Activated CD4-positive, alpha-beta T cell treated with anti-CD3 and anti-CD28 coated beads, Interleukin-2, amount 50 U/mL, for 16 hours (primary cell): ENCODE data around the gene PRND.
"Not testable (repeated sequence)": the region's sequence is repeated elsewhere in the genome, so short reads cannot be mapped to it uniquely, and the experiment has no call there.

Experiments
- DNase-seq: peaks from one replicate; pipeline ENCODE4 v3.0.0-alpha.2; 2020

The PRND gene

GRCh38 chr20:4721719-4722118 lies at the start of gene PRND:
Gene PRND (plus strand): TSS chr20:4721909. CDS start chr20:4724552, 2,643 bp downstream.
- DNase-seq: no peak

GRCh38 chr20:4672948-4673347 lies 48.8 kb upstream of the PRND start:
- DNase-seq: no peak

DNA sequence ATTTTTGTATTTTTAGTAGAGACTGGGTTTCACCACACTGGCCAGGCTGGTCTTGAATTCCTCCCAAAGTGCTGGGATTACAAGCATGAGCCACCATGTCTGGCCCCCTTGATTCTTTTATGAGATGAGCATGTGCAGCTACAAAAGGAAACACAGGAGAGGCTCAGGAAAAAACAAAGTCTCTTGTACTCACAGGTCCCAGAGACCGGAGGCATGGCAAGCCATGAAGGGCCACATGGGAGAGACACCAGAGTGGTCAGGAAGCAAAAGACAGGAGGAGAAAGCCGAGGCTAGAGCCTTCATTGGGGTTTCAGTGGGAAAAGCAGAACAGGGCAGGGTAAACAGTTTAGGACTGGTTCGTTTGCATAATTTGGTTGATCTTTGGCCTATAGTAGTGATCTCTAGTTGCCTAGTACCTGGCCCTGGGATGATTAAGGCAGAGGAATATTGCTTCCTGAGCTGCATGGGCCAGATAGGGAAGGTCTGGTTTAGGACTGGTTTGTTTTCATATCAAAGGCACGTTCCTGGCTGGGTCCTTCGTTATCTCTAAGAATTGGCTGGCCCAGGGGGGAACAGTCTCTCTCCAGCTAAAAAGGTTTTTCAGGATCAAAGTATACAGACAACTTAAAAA lies 48.2 kb upstream of the PRND start:
- no peak for DNase-seq

GRCh38 chr20:4674672-4675071 lies 47.0 kb upstream of the PRND start:
- no peak for DNase-seq

DNA sequence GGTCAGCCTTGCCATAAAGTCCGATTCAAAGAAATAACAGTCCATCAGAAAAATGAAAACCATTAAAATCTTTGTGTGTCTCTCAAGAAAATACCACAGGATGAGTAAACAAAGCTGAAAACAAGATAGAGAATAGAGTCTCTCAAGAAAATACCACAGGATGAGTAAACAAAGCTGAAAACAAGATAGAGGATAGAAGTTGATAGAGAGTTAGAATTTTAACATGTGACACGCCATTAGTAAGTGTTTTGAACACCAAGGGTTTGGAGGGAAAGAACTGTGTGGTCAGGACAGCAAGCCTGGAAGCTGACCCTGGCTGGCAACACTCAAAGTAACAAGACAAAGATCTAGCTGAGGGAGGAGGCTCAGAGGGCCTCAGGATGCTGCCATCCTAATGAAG lies 43.9 kb upstream of the PRND start:
- no peak for DNase-seq

DNA sequence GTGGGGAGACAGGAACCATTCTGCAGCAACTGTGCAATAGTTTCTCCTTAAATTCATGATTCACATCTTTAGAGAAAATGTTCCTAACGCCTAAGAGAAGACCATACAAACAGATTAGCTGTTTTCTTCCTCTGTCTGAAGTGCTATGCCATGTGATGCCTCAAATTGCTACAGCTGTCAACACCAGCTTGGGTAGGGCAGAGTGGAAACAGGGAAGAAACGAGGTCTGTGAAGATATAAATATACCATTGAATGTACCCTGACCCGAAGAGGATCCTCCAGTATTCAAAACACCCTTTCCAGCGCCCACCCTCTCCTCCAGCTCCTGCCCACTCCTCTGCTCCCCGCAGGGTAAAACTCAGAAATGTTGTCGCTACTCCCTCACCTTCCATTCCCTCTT lies 40.3 kb upstream of the PRND start:
- DNase-seq: no peak

DNA sequence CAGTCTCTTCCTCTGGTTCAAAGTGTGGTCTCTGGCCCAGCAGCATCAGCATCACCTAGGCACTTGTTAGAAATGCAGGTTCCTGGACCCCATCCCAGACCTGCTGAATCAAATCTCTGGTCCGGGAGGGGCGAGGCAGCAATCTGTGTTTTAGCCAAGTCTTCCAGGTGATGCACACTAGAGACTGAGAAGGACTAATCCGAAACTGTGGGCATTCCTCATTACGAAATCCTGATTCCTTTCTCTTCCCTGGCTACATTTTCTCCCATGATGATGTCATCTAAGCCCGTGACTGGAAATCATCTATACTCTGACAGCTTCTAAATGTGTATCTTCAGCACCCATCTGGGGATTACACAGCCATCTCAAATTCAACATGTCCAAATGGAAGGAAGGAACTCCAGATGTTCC lies 39.7 kb upstream of the PRND start:
- no peak for DNase-seq

DNA sequence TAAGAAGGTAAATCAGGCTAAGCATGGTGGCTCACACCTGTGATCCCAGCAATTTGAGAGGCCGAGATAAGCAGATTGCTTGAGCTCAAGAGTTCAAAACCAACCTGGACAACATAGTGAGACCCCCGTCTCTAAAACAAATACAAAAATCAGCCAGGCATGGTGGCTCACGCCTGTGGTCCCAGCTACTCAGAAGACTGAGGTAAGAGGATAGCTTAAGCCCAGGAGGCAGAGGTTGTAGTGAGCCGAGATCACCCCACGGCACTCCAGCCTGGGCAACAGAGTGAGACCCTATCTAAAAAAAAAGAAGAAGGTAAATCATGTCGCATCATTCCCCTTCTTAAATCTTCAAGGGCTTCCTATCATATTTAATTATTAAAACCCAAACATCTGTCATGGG lies 39.0 kb upstream of the PRND start:
- DNase-seq: no peak

GRCh38 chr20:4683261-4683660 lies 38.4 kb upstream of the PRND start:
- no peak for DNase-seq

DNA sequence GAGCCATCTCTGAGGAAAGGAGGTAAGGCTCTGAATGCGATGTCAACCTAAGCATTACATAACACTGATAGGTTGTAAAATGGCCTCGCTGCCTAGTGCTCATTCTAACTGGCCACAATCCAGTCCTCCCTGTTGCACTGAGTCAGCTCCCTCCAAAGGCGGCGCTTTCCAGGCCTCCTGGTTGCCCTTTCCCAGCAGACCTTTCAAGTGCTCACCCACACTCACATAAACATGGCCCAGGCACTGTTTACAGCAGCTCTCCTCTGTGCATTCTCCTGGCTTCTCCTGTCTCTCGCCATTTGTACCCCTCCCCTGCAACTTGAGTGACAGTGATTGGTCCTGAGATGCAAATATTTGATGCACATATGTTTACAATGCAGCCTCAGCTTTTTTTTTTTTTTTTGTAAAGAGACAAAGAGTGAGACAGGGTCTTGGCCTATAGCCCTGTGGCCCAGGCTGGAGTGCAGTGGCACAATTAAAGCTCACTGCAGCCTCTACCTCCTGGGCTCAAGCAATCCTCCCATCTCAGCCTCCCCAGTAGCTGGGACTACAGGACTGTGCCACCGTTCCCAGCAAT lies 36.8 kb upstream of the PRND start:
- DNase-seq: no peak

DNA sequence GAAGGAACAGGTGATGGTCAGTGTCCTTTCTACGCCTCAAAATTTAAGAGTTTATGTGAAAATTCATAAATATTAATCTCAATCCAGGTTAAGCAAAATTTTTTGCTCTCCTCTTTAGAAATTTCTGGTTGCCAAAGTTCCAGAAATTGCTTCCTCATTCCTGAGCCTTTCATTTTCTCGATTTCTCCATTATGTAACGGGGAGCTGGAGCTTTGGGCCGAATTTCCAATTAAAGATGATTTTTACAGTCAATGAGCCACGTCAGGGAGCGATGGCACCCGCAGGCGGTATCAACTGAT lies 35.8 kb upstream of the PRND start:
- no peak for DNase-seq

DNA sequence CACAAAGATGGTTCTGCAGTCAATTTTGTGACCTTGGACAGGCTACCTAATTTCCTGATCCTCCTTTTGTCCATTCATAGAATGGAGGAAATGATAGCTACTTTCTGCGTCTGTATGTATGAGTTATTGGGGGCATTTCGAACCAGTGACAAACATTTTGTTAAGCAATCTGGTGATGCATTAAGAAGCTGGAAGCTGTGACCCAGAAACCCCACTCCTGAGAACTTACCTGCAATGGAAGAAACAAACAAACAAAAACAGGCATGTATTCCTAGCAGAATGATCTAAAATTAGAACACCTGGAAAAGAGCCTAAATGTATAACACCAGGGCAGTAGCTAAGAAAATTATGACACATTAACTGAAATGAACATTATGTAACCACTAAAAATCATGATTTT lies 33.4 kb upstream of the PRND start:
- no peak for DNase-seq

DNA sequence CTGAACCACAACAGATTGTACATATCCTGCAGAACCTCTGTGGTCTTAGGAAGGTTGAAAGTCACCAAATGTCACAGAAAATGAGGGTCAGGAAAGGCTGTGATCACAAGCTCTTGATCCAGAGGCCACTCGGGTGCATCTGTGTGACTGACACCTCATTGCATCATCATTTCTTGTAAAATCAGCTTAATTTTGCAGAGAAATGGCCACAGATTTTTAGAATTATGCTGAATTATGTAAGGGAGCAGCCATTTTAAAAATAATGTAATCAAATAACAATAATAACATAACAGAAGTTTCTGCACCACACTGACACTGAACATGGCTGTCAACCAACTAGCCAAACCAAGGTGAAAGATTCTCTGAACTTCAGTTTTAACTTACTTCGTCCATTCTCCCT lies 32.5 kb upstream of the PRND start:
- DNase-seq: no peak

- no peak for DNase-seq
These were observed 30.0 kb upstream of the PRND start for GRCh38 chr20:4691753-4692152.

GRCh38 chr20:4694076-4694475 lies 27.6 kb upstream of the PRND start:
- DNase-seq: no peak

DNA sequence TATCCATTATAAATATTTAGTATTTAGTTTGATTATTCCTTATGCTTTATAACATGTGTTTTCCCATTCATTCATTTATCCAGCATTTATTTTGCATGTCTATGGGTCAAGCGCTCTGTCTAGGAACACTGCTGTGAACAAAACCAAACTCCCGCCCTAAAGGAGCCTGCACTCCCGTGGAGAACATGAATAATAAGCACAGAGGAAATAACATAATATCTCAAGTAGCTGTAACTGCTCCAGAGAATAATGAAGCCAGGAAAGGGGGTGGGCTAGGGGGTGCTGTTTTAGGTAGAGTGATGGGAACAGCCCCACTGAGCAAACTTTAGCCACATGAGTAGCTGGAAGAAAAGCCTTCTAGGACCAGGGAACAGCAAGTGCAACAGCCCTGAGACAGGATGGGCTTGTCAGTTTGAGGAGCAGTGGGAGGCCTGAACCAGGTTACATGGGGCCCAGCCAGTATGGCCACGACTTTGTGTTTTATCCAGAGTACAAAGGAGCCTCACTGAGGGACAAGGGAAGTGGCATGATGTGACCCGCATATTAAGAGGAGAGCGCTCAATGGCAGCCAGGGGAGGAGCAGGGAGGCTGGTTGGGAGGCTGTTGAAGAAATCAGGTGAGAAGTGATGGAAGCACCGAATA lies 24.4 kb upstream of the PRND start:
- no peak for DNase-seq

DNA sequence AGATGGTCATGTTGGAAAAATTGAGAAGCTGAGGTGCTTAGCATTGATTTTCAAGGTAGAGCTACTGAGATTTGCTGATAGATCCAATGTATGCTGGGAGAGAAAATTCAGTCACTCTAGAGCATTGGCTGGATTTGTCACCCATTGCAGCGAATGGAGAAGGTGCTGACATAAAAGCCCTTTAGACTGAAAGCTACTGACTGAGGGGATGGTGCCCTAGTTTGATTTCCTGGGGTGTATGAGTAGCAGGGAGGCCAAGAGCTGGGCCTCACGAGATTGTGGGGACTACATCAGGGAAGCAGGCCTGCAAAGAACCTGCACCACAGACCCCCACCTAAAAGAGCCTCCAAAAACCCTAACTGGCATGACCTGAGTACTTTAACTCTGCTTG lies 23.9 kb upstream of the PRND start:
- DNase-seq: no peak

DNA sequence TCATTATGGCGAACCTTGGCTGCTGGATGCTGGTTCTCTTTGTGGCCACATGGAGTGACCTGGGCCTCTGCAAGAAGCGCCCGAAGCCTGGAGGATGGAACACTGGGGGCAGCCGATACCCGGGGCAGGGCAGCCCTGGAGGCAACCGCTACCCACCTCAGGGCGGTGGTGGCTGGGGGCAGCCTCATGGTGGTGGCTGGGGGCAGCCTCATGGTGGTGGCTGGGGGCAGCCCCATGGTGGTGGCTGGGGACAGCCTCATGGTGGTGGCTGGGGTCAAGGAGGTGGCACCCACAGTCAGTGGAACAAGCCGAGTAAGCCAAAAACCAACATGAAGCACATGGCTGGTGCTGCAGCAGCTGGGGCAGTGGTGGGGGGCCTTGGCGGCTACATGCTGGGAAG lies 22.5 kb upstream of the PRND start:
- no peak for DNase-seq

GRCh38 chr20:4699957-4700356 lies 21.8 kb upstream of the PRND start:
- DNase-seq: no peak

DNA sequence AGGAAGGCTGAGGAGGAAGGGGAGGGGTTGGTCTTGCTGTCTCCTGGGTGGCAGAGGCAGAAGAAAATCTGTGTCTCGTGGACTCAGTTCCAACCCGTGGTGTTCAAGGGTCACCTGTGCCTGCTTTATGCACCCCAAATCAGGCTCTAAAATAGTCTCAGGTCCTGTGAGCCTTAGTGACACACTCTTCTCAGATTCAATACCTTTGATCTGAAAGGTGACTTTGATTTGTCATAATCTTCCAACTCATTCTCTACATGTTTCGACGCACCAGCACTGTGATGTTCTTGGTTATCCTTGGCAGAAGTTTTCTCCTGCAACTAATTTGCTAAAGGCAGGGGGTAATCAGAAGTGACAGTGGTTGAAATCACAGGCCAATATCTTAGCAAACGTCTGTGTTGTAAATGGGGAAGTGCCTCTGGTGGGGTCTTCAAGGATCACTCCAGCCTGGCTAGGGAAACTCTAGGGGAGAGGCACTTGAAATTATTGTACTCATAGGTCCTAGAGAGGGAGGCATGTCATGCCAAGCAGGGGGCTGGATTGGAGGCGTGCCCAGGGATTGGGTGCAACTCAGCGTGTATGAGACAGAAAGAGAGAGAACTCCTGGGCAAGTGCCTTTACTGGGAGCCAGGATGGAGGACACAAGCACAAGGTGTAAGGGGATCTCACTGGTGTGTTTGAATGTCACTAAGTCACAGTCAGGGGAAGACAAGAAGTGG lies 19.0 kb upstream of the PRND start:
- no peak for DNase-seq

DNA sequence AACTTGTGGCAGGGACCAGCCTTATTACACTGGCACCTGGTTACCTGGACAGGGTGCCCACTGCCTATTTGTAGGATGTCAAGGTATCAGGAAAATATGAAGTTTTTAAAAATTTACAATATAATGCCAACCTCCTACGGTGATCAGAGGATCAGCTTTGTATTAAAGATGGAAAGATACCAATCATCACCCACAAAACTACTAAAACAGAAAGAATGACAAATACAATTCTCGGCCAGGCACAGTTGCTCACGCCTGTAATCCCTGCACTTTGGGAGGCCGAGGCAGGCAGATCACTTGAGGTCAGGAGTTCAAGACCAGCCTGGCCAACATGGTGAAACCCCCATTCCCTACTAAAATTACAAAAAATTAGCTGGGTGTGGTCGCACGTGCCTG lies 18.4 kb upstream of the PRND start:
- DNase-seq: no peak

DNA sequence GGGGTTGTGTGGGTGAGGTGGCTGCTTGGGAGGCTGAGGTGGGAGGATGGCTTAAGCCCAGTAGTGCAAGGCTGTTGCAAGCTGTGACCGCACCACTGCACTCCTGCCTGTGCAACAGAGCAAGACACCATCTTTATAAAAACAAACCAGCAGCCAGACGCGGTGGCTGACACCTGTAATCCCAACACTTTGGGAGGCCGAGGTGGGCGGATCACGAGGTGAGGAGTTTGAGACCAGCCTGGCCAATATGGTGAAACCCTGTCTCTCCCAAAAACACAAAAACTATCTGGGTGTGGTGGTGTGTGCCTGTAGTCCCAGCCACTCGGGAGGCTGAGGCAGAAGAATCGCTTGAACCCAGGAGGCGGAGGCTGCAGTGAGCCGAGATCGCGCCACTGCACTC lies 14.8 kb upstream of the PRND start:
- not testable (repeated sequence) for DNase-seq

DNA sequence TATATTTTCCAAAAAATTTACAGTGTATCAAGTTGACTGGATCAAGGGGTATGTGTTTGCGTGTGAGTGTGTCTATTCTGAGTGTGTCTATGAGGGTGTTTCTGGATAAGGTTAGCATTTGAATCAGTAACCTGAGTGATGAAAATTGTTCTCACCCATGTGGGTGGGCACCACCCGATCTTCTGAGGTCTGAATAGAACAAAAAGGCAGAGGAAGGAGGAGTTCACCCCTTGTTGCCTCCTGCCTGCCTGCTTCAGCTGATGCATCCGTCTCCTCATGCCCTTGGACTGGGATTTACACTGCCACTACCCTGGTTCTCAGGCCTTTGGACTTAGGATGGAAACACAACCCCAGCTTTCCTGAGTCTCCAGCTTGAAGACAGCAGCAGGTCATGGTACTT lies 13.7 kb upstream of the PRND start:
- no peak for DNase-seq

- no peak for DNase-seq
These were observed 12.9 kb upstream of the PRND start for GRCh38 chr20:4708856-4709255.
